Liver (tissue), 9 donors: ENCODE measurements around the gene ARL6IP4. TPM values are rescaled to one million over a fixed set of nuclear protein-coding genes. Genes with fewer than 3 reads are reported as not detected.

Source experiments
- DNase-seq: peaks from one replicate; pipeline ENCODE4 v3.0.0-alpha.2; 2017; ENCODE audit warnings: low spot score
- H3K27ac ChIP-seq, 2 donors: one replicate each; pipeline ENCODE4 v1.7.0; 2013; ENCODE audit warnings: inconsistent platforms in 2 of 2, low read length in 2 of 2, control low read depth in 1 of 2, low read depth in 1 of 2, mild to moderate bottlenecking in 1 of 2
- H3K27me3 ChIP-seq, 4 donors: one replicate each; pipeline versions ENCODE4 v1.6.1 to v1.7.0; 2013; ENCODE audit warnings: low read length in 3 of 4, inconsistent platforms in 1 of 4, mild to moderate bottlenecking in 1 of 4, moderate library complexity in 1 of 4; ENCODE audit not compliant: control insufficient read depth in 4 of 4, insufficient read depth in 4 of 4
- H3K36me3 ChIP-seq, 4 donors: one replicate each; pipeline versions ENCODE4 v1.6.1 to v1.7.0; 2013; ENCODE audit warnings: low read length in 3 of 4, mild to moderate bottlenecking in 3 of 4, low read depth in 1 of 4, moderate library complexity in 1 of 4; ENCODE audit not compliant: control insufficient read depth in 4 of 4, insufficient read depth in 3 of 4
- H3K4me1 ChIP-seq, 4 donors: one replicate each; pipeline versions ENCODE4 v1.6.1 to v1.7.0; 2013; ENCODE audit warnings: low read length in 3 of 4, mild to moderate bottlenecking in 3 of 4, moderate library complexity in 1 of 4; ENCODE audit not compliant: control insufficient read depth in 4 of 4, insufficient read depth in 4 of 4
- H3K4me3 ChIP-seq, 3 donors: one replicate each; pipeline versions ENCODE4 v1.6.1 to v1.7.0; 2013; ENCODE audit warnings: low read length in 3 of 3, control low read depth in 1 of 3, low read depth in 1 of 3, mild to moderate bottlenecking in 1 of 3
- H3K9ac ChIP-seq, 2 donors: one replicate each; pipeline ENCODE4 v1.7.0; 2013; ENCODE audit warnings: low read length in 2 of 2, mild to moderate bottlenecking in 2 of 2, moderate library complexity in 2 of 2, control low read depth in 1 of 2, low read depth in 1 of 2
- H3K9me3 ChIP-seq, 4 donors: one replicate each; pipeline versions ENCODE4 v1.6.1 to v1.7.0; 2013; ENCODE audit warnings: low read length in 3 of 4; ENCODE audit not compliant: control insufficient read depth in 4 of 4
- EGR1 ChIP-seq, 2 donors: IDR thresholded peaks; 2 replicates each; pipeline ENCODE4 v1.6.1; 2016 to 2018; ENCODE audit warnings: antibody characterized with exemption in 2 of 2, low read depth in 2 of 2
- FOXA1 ChIP-seq: IDR thresholded peaks from 2 replicates; pipeline ENCODE4 v1.6.1; 2016; ENCODE audit warnings: antibody characterized with exemption
- FOXA2 ChIP-seq: IDR thresholded peaks from 2 replicates; pipeline ENCODE4 v1.6.1; 2016; ENCODE audit warnings: antibody characterized with exemption
- GABPA ChIP-seq, 2 donors: IDR thresholded peaks in 1 of 2; conservative IDR thresholded peaks in 1 of 2; 2 replicates each; pipeline ENCODE4 v1.6.1; 2016; ENCODE audit warnings: antibody characterized with exemption in 2 of 2, mild to moderate bottlenecking in 1 of 2, moderate library complexity in 1 of 2
- HNF4A ChIP-seq, 2 donors: conservative IDR thresholded peaks; 2 replicates each; pipeline ENCODE4 v1.6.1; 2016; ENCODE audit warnings: antibody characterized with exemption in 2 of 2, mild to moderate bottlenecking in 2 of 2
- HNF4G ChIP-seq: IDR thresholded peaks from 2 replicates; pipeline ENCODE4 v1.6.1; 2016; ENCODE audit warnings: antibody characterized with exemption
- JUND ChIP-seq, 2 donors: IDR thresholded peaks; 2 replicates each; pipeline ENCODE4 v1.6.1; 2016; ENCODE audit warnings: antibody characterized with exemption in 2 of 2
- NR2F2 ChIP-seq: IDR thresholded peaks from 2 replicates; pipeline ENCODE4 v1.6.1; 2016; ENCODE audit warnings: antibody characterized with exemption
- RAD21 ChIP-seq, 2 donors: IDR thresholded peaks; 2 replicates each; pipeline ENCODE4 v1.6.1; 2016; ENCODE audit warnings: antibody characterized with exemption in 2 of 2, mild to moderate bottlenecking in 2 of 2
- RXRA ChIP-seq, 2 donors: IDR thresholded peaks; 2 replicates each; pipeline ENCODE4 v1.6.1; 2017 to 2018; ENCODE audit warnings: antibody characterized with exemption in 2 of 2, mild to moderate bottlenecking in 1 of 2
- SP1 ChIP-seq: IDR thresholded peaks from 2 replicates; pipeline ENCODE4 v1.6.1; 2018; ENCODE audit warnings: antibody characterized with exemption, mild to moderate bottlenecking
- TAF1 ChIP-seq: conservative IDR thresholded peaks from 2 replicates; pipeline ENCODE4 v1.6.1; 2016; ENCODE audit warnings: antibody characterized with exemption, mild to moderate bottlenecking
- YY1 ChIP-seq: IDR thresholded peaks from 2 replicates; pipeline ENCODE4 v1.6.1; 2016; ENCODE audit warnings: antibody characterized with exemption, mild to moderate bottlenecking
- WGBS: extraction: QIAGEN DNeasy Blood & Tissue Kit; methylation state at CpG from one replicate; pipeline ENCODE4 v1.1.7; 2013; 5-methylcytosine and 5-hydroxymethylcytosine counted together
- polyA plus RNA-seq, 2 donors: library from polyadenylated mRNA; stranded (reverse) in 1 of 2; unstranded in 1 of 2; fragments of 200-250 nt in 1 of 2; fragments of >200 nt in 1 of 2; fragmentation: Nextera tagmentation in 1 of 2; extraction: Ambion mirVana in 1 of 2; gene quantifications; one replicate each; pipeline versions ENCODE4 v1.2.1 to v1.2.3, GENCODE V29; 2013 to 2015
- total RNA-seq, 2 donors: library from RNA; depleted of rRNA; stranded (reverse); fragments of >200 nt; gene quantifications; one replicate each; pipeline ENCODE4 v1.2.3, GENCODE V29; 2014
- TF ChIP-seq, protein P1 (sequence below): IDR thresholded peaks from 2 replicates; pipeline ENCODE4 v1.6.1; 2016; ENCODE audit warnings: antibody characterized with exemption, mild to moderate bottlenecking
- TF ChIP-seq, protein P2 (sequence below): IDR thresholded peaks from 2 replicates; pipeline ENCODE4 v1.6.1; 2016; ENCODE audit warnings: antibody characterized with exemption
- TF ChIP-seq, protein P3 (sequence below): IDR thresholded peaks from 2 replicates; pipeline ENCODE4 v1.6.1; 2016; ENCODE audit warnings: antibody characterized with exemption
- TF ChIP-seq, protein P4 (sequence below): fragments of 150-350 bp; IDR thresholded peaks from 2 replicates; pipeline ENCODE4 v1.5.1; 2017; ENCODE audit warnings: improper control_type of control experiment, low read depth, low read length; ENCODE audit not compliant: missing input control
- TF ChIP-seq, protein P5 (sequence below): IDR thresholded peaks from 2 replicates; pipeline ENCODE4 v1.6.1; 2016; ENCODE audit warnings: antibody characterized with exemption
- donor health status: healthy.
- donor health status: healthy.
- donor health status: healthy.
- donor health status: healthy.
- donor health status: healthy.

ARL6IP4 gene
- total and polyA plus RNA-seq, 4 donors = 59.2 to 187 (median 121) TPM

DNA sequence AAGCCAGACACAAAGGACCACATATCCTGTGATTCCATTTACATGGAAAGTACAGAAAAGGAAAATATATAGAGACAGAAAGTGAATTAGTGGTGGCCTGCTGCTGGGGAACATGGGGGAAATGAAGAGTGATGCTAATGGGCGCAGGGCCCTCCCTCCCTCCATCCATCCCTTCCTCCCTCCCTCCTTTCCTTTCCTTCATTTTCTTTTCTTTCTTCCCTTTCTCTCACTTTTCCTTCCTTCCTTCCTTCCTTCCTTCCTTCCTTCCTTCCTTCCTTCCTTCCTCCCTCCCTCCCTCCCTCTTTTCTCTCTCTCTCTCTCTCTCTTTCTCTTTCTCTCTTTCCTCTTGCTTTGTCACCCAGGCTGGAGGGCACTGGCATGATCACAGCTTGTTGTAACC, 37.3 kb downstream of the ARL6IP4 start:
- H3K36me3 ChIP-seq = peaks cover 0 to 4% (median 0%) of the 10 kb centered on the region in 4 donors
- DNase-seq = no peak
- H3K27me3 ChIP-seq = no peaks in the 10 kb centered on the region
- H3K27ac ChIP-seq = no peak overlapping the region
- no peak overlapping the region for H3K9ac ChIP-seq
- no peak for TF ChIP-seq TAF1
- TF ChIP-seq RAD21 (IDR thresholded peaks at IDR 0.05) = no peak
- no peak for TF ChIP-seq FOXA1
- TF ChIP-seq, protein P1, sequence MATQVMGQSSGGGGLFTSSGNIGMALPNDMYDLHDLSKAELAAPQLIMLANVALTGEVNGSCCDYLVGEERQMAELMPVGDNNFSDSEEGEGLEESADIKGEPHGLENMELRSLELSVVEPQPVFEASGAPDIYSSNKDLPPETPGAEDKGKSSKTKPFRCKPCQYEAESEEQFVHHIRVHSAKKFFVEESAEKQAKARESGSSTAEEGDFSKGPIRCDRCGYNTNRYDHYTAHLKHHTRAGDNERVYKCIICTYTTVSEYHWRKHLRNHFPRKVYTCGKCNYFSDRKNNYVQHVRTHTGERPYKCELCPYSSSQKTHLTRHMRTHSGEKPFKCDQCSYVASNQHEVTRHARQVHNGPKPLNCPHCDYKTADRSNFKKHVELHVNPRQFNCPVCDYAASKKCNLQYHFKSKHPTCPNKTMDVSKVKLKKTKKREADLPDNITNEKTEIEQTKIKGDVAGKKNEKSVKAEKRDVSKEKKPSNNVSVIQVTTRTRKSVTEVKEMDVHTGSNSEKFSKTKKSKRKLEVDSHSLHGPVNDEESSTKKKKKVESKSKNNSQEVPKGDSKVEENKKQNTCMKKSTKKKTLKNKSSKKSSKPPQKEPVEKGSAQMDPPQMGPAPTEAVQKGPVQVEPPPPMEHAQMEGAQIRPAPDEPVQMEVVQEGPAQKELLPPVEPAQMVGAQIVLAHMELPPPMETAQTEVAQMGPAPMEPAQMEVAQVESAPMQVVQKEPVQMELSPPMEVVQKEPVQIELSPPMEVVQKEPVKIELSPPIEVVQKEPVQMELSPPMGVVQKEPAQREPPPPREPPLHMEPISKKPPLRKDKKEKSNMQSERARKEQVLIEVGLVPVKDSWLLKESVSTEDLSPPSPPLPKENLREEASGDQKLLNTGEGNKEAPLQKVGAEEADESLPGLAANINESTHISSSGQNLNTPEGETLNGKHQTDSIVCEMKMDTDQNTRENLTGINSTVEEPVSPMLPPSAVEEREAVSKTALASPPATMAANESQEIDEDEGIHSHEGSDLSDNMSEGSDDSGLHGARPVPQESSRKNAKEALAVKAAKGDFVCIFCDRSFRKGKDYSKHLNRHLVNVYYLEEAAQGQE = no peak
- TF ChIP-seq, protein P2, sequence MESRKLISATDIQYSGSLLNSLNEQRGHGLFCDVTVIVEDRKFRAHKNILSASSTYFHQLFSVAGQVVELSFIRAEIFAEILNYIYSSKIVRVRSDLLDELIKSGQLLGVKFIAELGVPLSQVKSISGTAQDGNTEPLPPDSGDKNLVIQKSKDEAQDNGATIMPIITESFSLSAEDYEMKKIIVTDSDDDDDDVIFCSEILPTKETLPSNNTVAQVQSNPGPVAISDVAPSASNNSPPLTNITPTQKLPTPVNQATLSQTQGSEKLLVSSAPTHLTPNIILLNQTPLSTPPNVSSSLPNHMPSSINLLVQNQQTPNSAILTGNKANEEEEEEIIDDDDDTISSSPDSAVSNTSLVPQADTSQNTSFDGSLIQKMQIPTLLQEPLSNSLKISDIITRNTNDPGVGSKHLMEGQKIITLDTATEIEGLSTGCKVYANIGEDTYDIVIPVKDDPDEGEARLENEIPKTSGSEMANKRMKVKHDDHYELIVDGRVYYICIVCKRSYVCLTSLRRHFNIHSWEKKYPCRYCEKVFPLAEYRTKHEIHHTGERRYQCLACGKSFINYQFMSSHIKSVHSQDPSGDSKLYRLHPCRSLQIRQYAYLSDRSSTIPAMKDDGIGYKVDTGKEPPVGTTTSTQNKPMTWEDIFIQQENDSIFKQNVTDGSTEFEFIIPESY = no peak
- no peak for TF ChIP-seq YY1
- TF ChIP-seq JUND (IDR thresholded peaks at IDR 0.05) = no peak
- TF ChIP-seq RXRA (IDR thresholded peaks at IDR 0.05) = no peak
- TF ChIP-seq, protein P3, sequence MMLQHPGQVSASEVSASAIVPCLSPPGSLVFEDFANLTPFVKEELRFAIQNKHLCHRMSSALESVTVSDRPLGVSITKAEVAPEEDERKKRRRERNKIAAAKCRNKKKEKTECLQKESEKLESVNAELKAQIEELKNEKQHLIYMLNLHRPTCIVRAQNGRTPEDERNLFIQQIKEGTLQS = no peak
- TF ChIP-seq HNF4G = no peak
- no peak for TF ChIP-seq HNF4A (conservative IDR thresholded peaks at IDR 0.05)
- TF ChIP-seq FOXA2 = no peak
- TF ChIP-seq NR2F2 = no peak
- TF ChIP-seq, protein P4, sequence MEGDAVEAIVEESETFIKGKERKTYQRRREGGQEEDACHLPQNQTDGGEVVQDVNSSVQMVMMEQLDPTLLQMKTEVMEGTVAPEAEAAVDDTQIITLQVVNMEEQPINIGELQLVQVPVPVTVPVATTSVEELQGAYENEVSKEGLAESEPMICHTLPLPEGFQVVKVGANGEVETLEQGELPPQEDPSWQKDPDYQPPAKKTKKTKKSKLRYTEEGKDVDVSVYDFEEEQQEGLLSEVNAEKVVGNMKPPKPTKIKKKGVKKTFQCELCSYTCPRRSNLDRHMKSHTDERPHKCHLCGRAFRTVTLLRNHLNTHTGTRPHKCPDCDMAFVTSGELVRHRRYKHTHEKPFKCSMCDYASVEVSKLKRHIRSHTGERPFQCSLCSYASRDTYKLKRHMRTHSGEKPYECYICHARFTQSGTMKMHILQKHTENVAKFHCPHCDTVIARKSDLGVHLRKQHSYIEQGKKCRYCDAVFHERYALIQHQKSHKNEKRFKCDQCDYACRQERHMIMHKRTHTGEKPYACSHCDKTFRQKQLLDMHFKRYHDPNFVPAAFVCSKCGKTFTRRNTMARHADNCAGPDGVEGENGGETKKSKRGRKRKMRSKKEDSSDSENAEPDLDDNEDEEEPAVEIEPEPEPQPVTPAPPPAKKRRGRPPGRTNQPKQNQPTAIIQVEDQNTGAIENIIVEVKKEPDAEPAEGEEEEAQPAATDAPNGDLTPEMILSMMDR = no peak
- TF ChIP-seq GABPA (IDR thresholded peaks at IDR 0.05 in 1 of 2, conservative IDR thresholded peaks at IDR 0.05 in 1 of 2) = no peak
- TF ChIP-seq, protein P5, sequence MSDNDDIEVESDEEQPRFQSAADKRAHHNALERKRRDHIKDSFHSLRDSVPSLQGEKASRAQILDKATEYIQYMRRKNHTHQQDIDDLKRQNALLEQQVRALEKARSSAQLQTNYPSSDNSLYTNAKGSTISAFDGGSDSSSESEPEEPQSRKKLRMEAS = no peak
- TF ChIP-seq SP1 = no peak
- TF ChIP-seq EGR1 (IDR thresholded peaks at IDR 0.05; ENCODE audit: low read depth in 2 of 2) = no peak
- no peaks in the 10 kb centered on the region for H3K9me3 ChIP-seq
- H3K4me1 ChIP-seq = peaks cover 0 to 8% (median 6%) of the 10 kb centered on the region in 4 donors
- WGBS = 98% methylated on average over 1 of the region's 1 CpG
- no peak overlapping the region for H3K4me3 ChIP-seq

DNA sequence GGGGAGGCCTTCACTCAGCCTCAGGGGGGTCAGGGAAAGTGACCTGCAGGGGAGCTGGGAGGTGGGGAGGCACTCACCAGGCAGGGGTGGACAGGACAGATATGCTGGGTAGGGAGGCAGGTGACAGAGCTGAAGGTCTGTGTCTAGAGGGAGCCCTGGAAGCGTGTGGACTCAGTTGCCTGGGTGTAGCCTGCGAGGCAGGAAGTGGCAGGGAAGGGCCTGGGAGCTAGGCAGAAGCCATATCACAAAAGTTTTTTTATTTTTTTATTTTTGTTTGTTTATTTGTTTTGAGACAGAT, 39.3 kb downstream of the ARL6IP4 start:
- H3K36me3 ChIP-seq = no peaks in the 10 kb centered on the region
- 86% methylated on average over 2 of the region's 2 CpGs for WGBS
- no peak for DNase-seq
- H3K4me3 ChIP-seq = no peak overlapping the region
- H3K9me3 ChIP-seq = no peaks in the 10 kb centered on the region
- no peak for TF ChIP-seq RXRA (IDR thresholded peaks at IDR 0.05)
- TF ChIP-seq, protein P4 = no peak
- no peak for TF ChIP-seq FOXA2
- TF ChIP-seq, protein P3 = no peak
- TF ChIP-seq TAF1 = no peak
- TF ChIP-seq HNF4A (conservative IDR thresholded peaks at IDR 0.05) = no peak
- no peak for TF ChIP-seq YY1
- peaks cover 0 to 10% (median 6%) of the 10 kb centered on the region in 4 donors for H3K4me1 ChIP-seq
- H3K27me3 ChIP-seq = no peaks in the 10 kb centered on the region
- H3K27ac ChIP-seq = peak overlapping the region in 1 of 2 donors; percentile 2
- H3K9ac ChIP-seq = no peak overlapping the region
